Activated T-helper 1 cell treated with anti-CD3 and anti-CD28 coated beads, Interleukin-12 subunit alpha, Interleukin-12 subunit beta, Interleukin-2, Interleukin-4 antibody, amounts not matched to agents 30 ng/mL and 10 ng/mL and 1 ng/mL, durations not matched to agents 14 hours and 24 hours and 36 hours (primary cell): ENCODE results near the gene STON2. TPM values are rescaled to one million over a fixed set of nuclear protein-coding genes. Genes with fewer than 3 reads are reported as not detected.

Experiments
- DNase-seq: peaks from one replicate; pipeline ENCODE4 v3.0.0; 2021; ENCODE audit warnings: low spot score
- H3K27ac Mint-ChIP-seq: one replicate; pipeline ENCODE4 v1.8.0; 2021; ENCODE audit warnings: mild to moderate bottlenecking, mixed read lengths
- H3K27me3 Mint-ChIP-seq: one replicate; pipeline ENCODE4 v1.8.0; 2022; ENCODE audit warnings: mild to moderate bottlenecking, moderate library complexity, mixed read lengths; ENCODE audit not compliant: insufficient read depth
- H3K36me3 Mint-ChIP-seq: one replicate; pipeline ENCODE4 v1.8.0; 2021; ENCODE audit warnings: low read depth, mixed read lengths
- H3K4me1 Mint-ChIP-seq: one replicate; pipeline ENCODE4 v1.8.0; 2021; ENCODE audit warnings: low read depth, mixed read lengths
- H3K4me3 Mint-ChIP-seq: one replicate; pipeline ENCODE4 v1.8.0; 2021; ENCODE audit warnings: mild to moderate bottlenecking, moderate library complexity, mixed read lengths
- H3K9me3 Mint-ChIP-seq: one replicate; pipeline ENCODE4 v1.8.0; 2021; ENCODE audit warnings: mixed read lengths
- intact Hi-C: fragments of 100-400 bp; cut with micrococcal nuclease; formaldehyde crosslinking; loops from one replicate; pipeline ENCODE4 v1.15.1; 2024
- total RNA-seq: library from RNA; stranded (reverse); gene quantifications from 2 replicates; pipeline ENCODE4 v1.2.3, GENCODE V29; 2022

Gene STON2
- total RNA-seq, 1 donor from 2014 or later = 0.44 TPM

DNA sequence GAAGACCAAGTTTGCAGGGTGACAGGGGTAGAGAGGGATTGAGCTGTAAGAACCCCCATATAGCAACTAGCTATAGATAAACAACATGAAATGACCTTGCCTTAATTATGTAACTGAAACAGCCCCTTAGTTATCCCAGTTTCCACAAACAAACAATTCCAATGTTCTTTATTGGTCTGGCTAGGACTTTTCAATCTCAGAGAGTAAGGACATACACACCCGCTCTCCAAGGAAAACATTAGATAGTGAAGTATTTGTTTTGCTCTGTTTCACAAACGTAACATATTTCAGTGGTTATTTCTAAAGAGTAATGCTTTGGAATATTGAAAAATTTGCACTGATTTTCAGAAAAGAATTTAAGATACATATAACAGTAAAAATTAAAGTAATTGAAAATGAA is 127.8 kb downstream of the STON2 start:
- Mint-ChIP-seq H3K36me3 (no peaks in the 10 kb centered on the region), H3K27me3 (peaks cover 26% of the 10 kb centered on the region), H3K9me3 (no peaks in the 10 kb centered on the region), H3K4me1 (peaks cover 7% of the 10 kb centered on the region), H3K4me3 (no peak overlapping the region), H3K27ac (no peak overlapping the region)
- no peak for DNase-seq
- intact Hi-C loops = no loop called here

DNA sequence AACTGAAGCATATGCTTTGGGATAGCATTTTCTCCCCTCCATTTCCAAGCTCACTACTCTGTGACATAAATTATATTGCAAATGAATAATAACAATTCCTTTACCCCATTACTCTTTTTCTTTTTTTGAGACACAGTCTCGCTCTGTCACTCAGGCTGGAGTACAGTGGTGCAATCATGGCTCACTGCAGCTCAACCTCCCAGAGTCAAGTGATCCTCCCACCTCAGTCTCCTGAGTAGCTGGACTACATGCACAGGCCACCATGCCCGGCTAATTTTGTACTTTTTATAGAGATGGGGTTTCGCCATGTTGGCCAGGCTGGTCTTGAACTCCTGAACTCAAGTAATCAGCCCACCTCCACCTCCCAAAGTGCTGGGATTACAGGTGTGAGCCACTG is 130.1 kb downstream of the STON2 start:
- Mint-ChIP-seq H3K4me3 (no peak overlapping the region), H3K9me3 (no peaks in the 10 kb centered on the region), H3K4me1 (peaks cover 7% of the 10 kb centered on the region), H3K27ac (no peak overlapping the region), H3K36me3 (no peaks in the 10 kb centered on the region), H3K27me3 (peaks cover 28% of the 10 kb centered on the region)
- intact Hi-C loops = loop anchor here (1.0 to 5.0 kb wide), 3 partner anchors 98 to 194 kb away; no protein-coding TSS in a partner anchor
- DNase-seq = no peak

DNA sequence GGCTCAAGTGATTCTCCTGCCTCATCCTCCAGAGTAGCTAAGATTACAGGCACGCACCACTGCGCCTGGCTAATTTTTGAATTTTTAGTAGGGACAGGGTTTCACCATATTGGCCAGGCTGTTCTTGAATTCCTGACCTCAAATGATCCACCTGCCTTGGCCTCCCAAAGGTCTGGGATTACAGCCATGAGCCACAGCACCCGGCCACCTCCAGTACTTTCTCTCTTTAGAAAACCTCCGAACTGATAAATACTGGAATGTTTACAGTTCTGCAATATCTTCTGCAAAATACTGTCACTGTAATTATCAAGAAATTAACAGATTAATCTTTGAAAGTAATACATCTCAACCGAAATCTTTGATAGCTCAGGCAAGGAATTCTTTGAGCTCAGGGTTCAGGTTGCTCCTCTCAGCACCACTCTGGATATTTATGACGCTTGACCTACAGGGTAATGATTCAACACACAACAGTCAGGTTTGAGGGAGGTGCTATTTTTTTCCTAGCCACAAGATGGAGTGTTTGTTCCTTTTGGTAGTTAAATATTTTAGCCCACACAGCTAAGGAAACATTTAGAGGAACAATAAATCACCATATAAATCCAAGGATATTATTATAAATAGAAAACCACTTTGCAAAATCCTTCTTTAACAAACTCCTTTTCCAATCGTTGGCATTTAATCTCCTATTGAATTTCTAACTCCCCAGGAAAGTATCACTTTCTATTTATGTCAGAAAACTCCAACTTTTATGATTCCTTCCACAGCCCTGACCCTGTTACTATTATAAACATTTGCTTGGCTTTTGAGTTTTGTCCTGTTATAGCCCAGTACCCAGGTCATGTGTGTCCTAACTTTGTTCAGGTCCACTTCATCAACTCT is 130.8 kb downstream of the STON2 start:
- no peak for DNase-seq
- H3K4me3 Mint-ChIP-seq = no peak overlapping the region
- peaks cover 26% of the 10 kb centered on the region for H3K27me3 Mint-ChIP-seq
- no peaks in the 10 kb centered on the region for H3K9me3 Mint-ChIP-seq
- H3K27ac Mint-ChIP-seq = no peak overlapping the region
- H3K36me3 Mint-ChIP-seq = no peaks in the 10 kb centered on the region
- peaks cover 7% of the 10 kb centered on the region for H3K4me1 Mint-ChIP-seq
- intact Hi-C loops = loop anchor here (1.0 to 5.0 kb wide), 3 partner anchors 97 to 195 kb away; no protein-coding TSS in a partner anchor

DNA sequence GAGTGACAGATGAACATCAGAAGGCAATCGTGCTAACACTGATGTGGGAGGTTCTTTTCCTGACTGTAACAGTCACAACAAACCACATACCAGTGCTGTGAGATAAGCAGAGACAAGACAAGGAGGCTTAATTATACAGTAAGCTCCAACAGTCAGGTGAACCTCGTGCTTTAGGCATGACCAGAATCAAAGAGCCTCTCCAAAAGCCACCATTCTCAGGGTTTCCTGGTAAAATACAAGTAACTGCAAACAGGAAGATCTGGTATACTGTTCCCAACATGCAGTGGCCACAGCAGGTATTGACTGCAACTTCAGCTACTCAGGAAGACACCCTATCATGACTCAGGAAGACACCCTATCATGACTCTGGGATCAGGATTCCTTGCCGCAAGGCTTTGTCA is 132.1 kb downstream of the STON2 start:
- H3K4me1 Mint-ChIP-seq = peaks cover 7% of the 10 kb centered on the region
- H3K27ac Mint-ChIP-seq = no peak overlapping the region
- no peaks in the 10 kb centered on the region for H3K36me3 Mint-ChIP-seq
- H3K4me3 Mint-ChIP-seq = no peak overlapping the region
- intact Hi-C loops = loop anchor here (5.0 kb wide), 1 partner anchor 96 kb away; no protein-coding TSS in a partner anchor
- H3K9me3 Mint-ChIP-seq = no peaks in the 10 kb centered on the region
- no peak for DNase-seq
- peaks cover 26% of the 10 kb centered on the region for H3K27me3 Mint-ChIP-seq

DNA sequence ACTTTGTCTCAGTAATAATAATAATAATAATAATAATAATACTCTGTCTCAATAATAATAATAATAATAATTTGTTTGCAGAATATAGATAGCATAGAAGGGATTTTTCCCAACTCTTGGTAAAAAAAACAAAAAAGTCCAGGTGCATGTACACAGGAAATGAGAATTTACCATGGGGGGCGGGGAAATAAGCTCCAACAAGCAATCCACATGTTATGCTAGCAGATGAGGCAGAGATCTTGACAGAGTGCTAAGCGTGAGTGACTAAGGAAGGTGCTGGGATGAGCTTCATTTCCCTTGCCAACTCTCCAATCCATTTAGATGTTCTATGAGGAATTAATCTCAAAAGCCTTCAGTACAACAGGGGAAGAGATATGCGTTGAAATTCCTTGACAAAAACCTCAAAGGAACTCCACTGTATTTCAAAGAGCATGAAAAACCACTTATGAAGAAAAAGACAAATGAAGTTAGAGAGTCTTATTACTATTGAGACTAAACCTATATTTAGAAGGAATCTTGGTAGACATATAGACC is 134.4 kb downstream of the STON2 start:
- intact Hi-C loops = loop anchor here (5.0 kb wide), 1 partner anchor 93 kb away; no protein-coding TSS in a partner anchor
- Mint-ChIP-seq H3K27ac (no peak overlapping the region), H3K9me3 (no peaks in the 10 kb centered on the region), H3K27me3 (peaks cover 30% of the 10 kb centered on the region), H3K36me3 (no peaks in the 10 kb centered on the region), H3K4me1 (peaks cover 7% of the 10 kb centered on the region), H3K4me3 (no peak overlapping the region)
- DNase-seq = no peak

DNA sequence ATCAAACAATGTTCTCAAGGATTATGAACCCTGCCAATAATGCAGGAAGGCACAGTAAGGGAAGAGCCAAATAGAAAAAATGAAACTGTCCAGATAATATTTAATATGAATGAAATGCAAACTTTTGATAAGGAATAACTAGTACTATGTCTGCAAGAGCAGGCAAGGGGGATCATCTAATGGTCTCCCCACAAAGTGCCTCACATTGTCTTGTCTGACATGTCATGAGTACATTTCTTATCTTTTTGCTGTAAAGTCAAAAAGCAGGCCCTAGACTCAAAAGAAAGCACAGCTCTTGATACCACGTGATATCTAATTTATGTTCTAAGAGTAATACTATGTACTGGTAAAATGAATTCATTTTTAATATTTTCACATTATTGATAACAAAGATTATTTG is 135.5 kb downstream of the STON2 start:
- peaks cover 30% of the 10 kb centered on the region for H3K27me3 Mint-ChIP-seq
- intact Hi-C loops = loop anchor here (5.0 kb wide), 1 partner anchor 92 kb away; no protein-coding TSS in a partner anchor
- H3K4me1 Mint-ChIP-seq = peaks cover 7% of the 10 kb centered on the region
- no peaks in the 10 kb centered on the region for H3K9me3 Mint-ChIP-seq
- DNase-seq = no peak
- no peak overlapping the region for H3K4me3 Mint-ChIP-seq
- no peaks in the 10 kb centered on the region for H3K36me3 Mint-ChIP-seq
- no peak overlapping the region for H3K27ac Mint-ChIP-seq

DNA sequence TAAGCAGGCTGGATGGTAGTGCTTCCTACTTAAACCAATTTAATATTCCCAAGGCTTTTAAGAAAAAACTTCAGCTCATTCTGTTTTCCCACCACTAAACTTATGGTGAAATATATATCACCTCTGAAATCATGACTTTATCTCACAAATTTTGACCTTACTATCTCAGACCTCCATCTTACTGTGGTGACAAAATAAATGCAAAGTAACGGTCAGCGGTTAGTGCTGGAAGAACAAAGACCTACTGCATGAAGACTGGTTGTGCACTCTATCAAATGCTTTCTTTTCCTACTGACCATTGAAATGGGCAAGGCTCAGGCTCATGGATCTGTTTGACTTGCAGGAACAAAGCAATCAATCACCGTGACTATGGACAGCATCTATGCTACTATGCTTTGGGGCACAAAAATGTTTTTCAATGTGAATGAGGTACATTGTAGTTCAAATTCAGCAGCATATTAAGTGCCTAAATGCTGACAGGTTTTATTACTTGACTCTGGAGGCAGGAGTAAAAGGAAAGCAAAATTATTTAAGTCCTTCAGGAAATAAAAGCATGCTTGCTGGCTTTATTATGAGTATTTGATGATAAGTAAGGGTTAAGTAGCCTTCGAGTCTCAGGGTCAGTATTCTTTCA is 136.2 kb downstream of the STON2 start:
- H3K4me3 Mint-ChIP-seq = no peak overlapping the region
- no peak for DNase-seq
- H3K9me3 Mint-ChIP-seq = no peaks in the 10 kb centered on the region
- intact Hi-C loops = no loop called here
- no peaks in the 10 kb centered on the region for H3K36me3 Mint-ChIP-seq
- peaks cover 7% of the 10 kb centered on the region for H3K4me1 Mint-ChIP-seq
- peaks cover 27% of the 10 kb centered on the region for H3K27me3 Mint-ChIP-seq
- H3K27ac Mint-ChIP-seq = no peak overlapping the region

DNA sequence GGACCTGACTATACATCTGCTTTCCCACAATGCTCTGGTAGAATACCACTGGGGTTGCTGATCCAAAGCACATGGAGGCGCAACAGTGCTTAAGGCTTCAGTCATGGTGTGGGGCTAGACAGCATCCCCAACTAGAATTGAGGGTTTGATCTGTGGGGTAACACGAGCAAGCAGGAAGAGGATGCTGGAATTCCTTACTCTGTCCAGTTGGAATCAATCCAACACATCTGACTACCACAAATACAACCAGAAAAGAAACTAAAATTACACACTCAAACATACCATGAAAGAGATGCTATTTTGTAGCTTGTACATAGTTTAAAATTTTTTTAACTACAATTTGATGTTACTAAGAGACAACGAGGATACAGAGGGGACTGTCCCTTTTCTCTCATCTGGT is 138.9 kb downstream of the STON2 start:
- no peaks in the 10 kb centered on the region for H3K4me1 Mint-ChIP-seq
- no peak overlapping the region for H3K4me3 Mint-ChIP-seq

DNA sequence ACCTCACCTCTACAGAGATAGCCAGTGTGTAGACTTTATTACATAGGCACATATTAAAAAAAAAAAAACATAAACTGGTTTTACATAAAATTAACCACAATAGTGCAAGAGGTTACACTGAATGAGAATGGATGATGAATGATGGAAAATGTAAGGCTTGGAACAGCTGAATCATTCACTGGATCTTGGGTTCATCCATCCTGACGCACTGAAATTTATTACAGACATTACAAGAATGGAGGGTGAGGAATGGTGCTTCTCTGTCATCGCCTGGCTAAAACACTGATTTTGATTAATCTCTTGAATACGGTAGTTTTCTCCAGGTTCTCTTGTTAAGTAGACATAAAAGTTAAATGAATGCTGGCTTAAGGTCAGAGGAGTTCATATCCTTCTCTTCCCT is 139.4 kb downstream of the STON2 start:
- Mint-ChIP-seq H3K4me3 (no peak overlapping the region), H3K27ac (no peak overlapping the region), H3K9me3 (no peaks in the 10 kb centered on the region), H3K36me3 (no peaks in the 10 kb centered on the region), H3K27me3 (peaks cover 16% of the 10 kb centered on the region), H3K4me1 (no peaks in the 10 kb centered on the region)
- intact Hi-C loops = no loop called here
- no peak for DNase-seq

More for the DNA sequence above, 138.9 kb downstream of the STON2 start:
- intact Hi-C loops = no loop called here
- Mint-ChIP-seq H3K27me3 (peaks cover 16% of the 10 kb centered on the region), H3K9me3 (no peaks in the 10 kb centered on the region), H3K36me3 (no peaks in the 10 kb centered on the region), H3K27ac (no peak overlapping the region)
- no peak for DNase-seq

DNA sequence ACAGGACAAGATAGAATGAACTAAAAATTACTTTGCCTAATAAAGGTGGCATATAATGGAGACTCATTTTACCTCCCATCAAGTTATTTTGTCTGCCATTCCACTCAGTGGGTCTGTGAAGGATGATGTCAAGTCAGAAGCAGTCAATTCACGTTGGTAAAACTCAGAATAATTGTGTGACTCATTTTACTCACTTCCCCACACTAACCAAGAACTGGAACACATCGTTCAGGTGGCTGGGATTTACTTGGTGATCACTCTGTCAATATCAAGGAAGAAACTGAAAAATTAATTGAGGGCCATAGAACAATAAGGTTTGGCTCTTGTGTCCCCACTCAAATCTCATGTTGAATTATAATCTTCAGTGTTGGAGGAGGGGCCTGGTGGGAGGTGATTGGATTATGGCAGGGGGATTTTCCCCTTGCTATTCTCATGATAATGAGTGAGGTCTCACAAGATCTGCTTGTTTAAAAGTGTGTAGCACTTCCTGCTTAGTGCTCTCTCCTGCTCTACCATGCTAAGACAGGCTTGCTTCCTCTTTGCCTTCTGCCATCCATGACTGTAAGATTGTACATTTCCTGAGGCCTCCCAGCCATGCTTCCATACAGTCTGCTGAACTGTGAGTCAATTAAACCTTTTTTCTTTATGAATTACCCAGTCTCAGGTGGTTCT is 143.7 kb downstream of the STON2 start:
- intact Hi-C loops = no loop called here
- Mint-ChIP-seq H3K36me3 (no peaks in the 10 kb centered on the region), H3K4me1 (no peaks in the 10 kb centered on the region), H3K4me3 (no peak overlapping the region), H3K27me3 (peaks cover 2% of the 10 kb centered on the region), H3K9me3 (no peaks in the 10 kb centered on the region), H3K27ac (no peak overlapping the region)
- no peak for DNase-seq

DNA sequence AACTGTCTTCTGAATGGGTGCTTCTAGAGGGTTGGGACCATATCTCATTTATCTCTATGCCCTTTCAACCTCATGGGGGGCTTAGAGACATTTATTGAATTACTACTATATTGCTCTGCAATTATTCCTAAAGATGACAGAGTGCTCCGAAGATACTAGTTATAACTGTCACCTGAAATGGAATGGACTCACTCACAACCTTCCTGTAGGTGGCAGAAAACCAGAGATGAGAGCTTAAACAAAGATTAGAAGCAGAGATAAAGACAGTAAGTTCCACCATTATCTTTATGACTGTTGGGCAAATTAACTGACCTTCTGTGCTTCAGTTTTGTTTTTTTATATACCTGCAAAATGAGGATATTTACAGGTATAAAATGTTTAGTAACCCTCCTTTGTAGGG is 147.8 kb downstream of the STON2 start:
- intact Hi-C loops = no loop called here
- Mint-ChIP-seq H3K4me3 (no peak overlapping the region), H3K27ac (no peak overlapping the region), H3K27me3 (no peaks in the 10 kb centered on the region), H3K4me1 (no peaks in the 10 kb centered on the region), H3K9me3 (no peaks in the 10 kb centered on the region), H3K36me3 (no peaks in the 10 kb centered on the region)
- no peak for DNase-seq

DNA sequence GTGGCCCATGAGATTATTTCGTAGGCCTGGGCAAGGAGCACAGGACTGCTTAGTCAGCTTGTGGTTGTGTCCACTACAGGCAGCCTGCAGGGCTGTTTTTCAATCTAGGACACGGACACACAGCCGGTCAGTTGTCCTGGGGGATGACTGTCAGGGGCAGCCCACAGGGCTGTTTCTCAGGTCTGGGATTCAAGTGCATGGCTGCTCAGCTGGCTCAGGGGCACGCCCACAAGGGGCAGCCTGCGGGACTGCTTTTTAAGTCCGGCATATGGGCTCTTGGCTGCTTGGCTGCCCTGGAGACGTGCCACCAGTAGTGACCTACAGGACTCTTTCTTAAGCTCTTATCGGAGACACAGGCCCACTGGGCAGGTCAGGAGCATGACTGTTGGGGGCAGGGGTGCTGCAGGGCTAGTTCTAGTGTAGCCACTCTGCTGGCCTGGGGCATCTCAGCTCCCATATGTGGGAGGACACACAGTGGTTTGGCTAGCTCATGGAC is 152.8 kb downstream of the STON2 start:
- H3K36me3 Mint-ChIP-seq = no peaks in the 10 kb centered on the region
- DNase-seq = no peak
- no peak overlapping the region for H3K27ac Mint-ChIP-seq
- H3K27me3 Mint-ChIP-seq = peaks cover 6% of the 10 kb centered on the region
- H3K9me3 Mint-ChIP-seq = peaks cover 16% of the 10 kb centered on the region
- intact Hi-C loops = no loop called here
- no peak overlapping the region for H3K4me3 Mint-ChIP-seq
- no peaks in the 10 kb centered on the region for H3K4me1 Mint-ChIP-seq
